ENCODE data around the gene NUP85.

- TF ChIP-seq ZFP30 (CRISPR knock-in tag; IDR thresholded peaks at IDR 0.05) (peak; percentile 56; the same call in 1 of the 2 replicates), PPARA (CRISPR knock-in tag; IDR thresholded peaks at IDR 0.05; ENCODE audit: borderline replicate concordance) (peak; percentile 89; the same call in 1 of the 2 replicates), RARB (CRISPR knock-in tag; IDR thresholded peaks at IDR 0.05) (no peak), CSDC2 (CRISPR knock-in tag; IDR thresholded peaks at IDR 0.05) (peak; percentile 99), CREB5 (CRISPR knock-in tag; IDR thresholded peaks at IDR 0.05; ENCODE audit: low read depth) (no peak), PATZ1 (CRISPR knock-in tag; IDR thresholded peaks at IDR 0.05; ENCODE audit: borderline replicate concordance) (no peak; the same call in 1 of the 2 replicates)
These were observed 22.7 kb upstream of the NUP85 start, which contains the start of gene SUMO2 for GRCh38 chr17:75182569-75183436.
